Left renal cortex interstitium (tissue), 4 donors: ENCODE data around the gene CCL4. TPM values are rescaled to one million over a fixed set of nuclear protein-coding genes. Genes with fewer than 3 reads are reported as not detected.
"Not testable (repeated sequence)": the region's sequence is repeated elsewhere in the genome, so short reads cannot be mapped to it uniquely, and the experiment has no call there.

Experiments used
- DNase-seq, 4 donors: peaks; one replicate each; pipeline ENCODE4 v3.0.0-alpha.2; 2013; ENCODE audit warnings: low read depth in 4 of 4, low spot score in 2 of 4, missing footprints in 1 of 4
- polyA plus RNA-seq, 4 donors: library from polyadenylated mRNA; unstranded; fragments of 120-200 nt; gene quantifications; one replicate each; pipeline ENCODE4 v1.2.1, GENCODE V29; 2013; ENCODE audit not compliant: insufficient read length in 4 of 4

CCL4 gene
- polyA plus RNA-seq, 4 donors = 0.24 to 4.9 (median 0.57) TPM

DNA sequence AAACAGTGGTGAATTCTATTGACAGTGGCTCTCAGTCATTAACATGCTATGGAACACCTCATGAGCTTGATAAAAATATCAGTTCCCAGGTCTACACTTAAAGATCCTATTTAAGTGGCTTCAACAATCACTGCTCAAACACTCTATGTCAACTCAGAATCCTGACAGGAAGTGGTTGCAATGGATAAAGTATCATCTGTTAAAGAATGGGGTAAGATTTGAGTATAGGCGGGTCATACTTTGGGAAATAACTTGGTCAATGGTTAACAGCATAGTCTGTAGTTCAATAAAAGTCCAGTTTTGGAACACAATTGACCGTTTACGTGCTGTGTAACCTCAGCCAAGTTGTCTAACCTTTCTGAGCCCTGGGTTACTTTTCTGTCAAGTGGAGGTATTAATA, 16.2 kb upstream of the CCL4 start:
- DNase-seq = not testable (repeated sequence)

DNA sequence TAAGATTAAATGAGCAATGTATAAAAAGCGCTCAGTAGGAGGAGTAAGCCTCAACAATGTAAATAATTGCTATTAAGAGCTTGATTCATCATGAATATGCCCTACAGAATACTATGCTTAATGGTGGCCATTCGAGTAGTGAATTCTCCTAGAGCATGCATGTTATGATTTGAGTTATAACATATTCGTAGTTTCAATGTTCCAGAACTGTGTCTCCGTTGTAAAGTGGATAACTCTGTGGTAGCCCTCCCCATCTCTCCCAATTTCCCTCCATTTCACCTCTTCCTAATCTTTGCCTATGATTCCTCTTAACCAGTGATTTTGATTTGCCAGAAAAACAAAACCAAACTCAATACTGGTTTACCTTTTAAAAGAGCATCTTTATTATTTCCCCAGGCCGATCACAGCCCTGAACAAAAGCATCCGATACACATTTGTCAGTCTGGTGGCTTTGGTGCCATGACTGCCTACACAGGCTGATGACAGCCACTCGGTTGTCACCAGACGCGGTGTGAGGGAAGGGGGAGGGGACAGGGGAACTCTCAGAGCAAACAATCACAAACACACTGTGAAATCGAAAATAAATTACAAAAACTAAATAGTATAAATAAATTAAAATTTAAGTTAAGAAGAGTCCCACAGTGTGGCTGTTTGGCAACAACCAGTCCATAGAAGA, 15.6 kb upstream of the CCL4 start:
- not testable (repeated sequence) for DNase-seq

DNA sequence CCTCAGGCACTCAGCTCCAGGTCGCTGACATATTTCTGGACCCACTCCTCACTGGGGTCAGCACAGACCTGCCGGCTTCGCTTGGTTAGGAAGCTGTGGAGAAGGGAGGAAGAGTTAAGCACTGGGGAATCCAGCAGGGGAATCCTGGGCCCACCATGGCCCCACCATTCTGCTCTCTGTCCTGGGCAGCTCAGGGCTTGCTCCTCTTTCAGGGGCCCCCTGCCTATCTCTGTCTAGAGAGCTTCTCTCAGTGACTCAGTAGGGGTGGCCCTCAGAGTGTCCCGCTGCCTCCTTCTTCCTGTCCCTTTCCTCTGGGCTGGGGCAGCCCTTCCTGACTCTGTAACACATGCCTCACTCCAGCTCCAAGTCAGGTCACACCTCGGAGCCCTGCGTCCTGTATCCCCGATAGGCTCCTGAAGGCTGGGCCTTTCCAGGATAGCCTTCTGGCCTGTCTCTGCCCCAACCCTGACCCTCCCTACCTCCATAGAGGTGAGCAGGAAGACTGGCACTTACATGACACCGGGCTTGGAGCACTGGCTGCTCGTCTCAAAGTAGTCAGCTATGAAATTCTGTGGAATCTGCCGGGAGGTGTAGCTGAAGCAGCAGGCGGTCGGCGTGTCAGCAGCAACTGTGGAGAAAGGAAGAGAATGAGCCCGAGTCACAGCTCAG, 14.8 kb upstream of the CCL4 start:
- no peak for DNase-seq

DNA sequence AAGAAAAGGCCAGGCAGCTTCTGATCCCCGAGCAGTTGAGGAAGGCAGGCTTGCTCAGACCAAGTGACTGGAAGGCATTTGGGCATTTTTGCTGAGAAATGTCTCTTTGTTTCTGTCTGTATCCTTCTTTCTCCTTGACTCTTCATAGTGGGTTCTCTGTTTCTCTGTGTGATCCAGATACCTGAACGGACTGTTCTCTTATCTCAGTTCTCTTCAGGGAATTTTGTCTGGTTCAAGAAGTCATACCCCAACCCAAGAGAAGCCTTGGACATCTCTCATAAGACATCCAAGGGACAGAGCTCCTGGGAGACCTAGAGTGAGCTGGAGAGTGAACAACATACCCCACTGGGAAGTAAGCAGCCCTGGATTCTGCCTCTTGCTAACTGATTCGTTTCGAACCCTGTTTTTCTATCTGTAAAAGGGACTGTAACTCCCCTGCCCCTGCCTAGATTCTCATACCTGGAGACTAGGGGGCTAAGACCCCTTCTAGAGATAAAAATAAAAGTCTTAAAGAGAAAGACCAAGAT, 14.2 kb upstream of the CCL4 start:
- DNase-seq = no peak

DNA sequence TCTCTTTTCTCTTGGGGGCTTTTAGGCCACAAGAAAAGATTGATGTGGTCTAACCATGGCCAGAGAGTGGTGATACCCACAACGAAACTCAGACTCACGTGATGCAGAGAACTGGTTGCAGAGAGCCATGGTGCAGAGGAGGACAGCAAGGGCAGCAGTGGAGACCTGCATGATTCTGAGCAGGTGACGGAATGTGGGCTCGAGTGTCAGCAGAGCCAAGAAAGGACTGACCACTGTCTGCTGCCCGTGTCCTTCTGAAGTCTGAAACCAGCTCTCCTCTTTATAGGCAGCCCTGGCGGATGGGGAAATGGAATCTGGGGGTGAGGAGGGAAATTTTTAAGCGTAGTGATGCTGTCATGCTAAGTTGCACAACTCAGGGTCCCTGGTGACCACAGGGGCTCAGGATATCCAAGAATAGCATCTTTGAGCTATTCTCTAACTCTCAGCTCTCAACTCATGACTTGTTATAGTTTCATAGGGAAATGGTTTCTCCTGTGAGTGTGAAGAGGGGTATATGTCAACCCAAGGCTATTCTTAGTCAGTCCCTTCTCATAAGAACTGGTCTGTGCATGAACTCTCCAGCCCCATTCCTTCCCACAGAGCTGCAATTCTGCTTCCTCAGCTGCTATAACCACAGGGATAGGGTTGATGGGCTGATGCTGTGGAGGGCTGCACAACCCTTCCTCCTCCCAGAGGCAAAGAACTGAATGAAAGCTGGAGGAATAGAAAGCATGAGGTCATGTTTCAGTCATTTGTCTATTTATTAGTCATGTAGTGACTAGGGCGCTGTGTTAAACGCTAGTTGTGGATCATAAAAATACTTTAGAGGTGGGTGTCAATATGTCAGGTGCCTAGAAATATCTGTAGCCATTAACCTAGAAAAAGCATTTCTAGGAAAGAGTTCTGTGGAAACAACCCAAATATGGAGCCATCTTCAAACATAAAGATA, 13.5 kb upstream of the CCL4 start, which contains the start of gene CCL3:
Gene CCL3, minus strand, starts transcription at position 256 of the 949 bp plus-strand sequence. Its CDS starts 85 bp downstream, at position 171.
- no peak for DNase-seq

DNA sequence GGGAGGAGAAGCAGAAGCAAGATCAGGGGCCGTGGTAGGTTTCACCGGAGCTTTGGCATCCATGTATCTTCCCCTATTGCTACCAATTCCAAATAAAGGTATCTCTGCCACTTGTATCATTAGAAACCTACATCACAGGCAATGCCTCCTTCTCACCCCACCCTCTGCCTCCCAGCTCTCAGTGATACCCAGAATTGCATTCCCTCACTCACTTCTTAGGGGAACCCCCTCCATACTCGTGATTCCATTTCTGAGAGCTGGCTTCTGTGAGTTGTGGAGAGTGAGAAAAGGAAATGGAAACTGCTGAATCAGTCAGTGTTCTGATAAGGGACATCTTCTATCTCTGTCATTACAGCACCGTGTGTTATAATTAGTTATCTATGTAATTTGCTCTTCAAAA, 11.4 kb upstream of the CCL4 start:
- no peak for DNase-seq

DNA sequence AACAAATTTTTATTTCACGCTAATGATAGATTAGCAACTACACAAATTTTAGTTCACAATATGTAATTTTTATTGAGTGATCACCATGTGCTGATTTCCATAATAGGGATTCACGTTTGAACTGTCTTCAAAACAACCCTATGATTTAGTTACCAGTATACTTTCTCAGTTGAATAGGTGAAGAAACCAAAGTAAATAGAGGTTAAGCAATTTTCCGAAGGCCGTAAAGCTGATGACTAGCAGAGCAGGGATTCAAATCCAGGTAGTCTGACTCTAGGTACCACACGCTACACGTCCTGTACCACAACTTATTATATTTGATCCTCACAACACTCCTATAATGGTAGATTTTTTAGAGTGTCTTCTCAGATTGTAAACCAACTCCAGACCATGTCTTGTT, 10.9 kb upstream of the CCL4 start:
- not testable (repeated sequence) for DNase-seq

DNA sequence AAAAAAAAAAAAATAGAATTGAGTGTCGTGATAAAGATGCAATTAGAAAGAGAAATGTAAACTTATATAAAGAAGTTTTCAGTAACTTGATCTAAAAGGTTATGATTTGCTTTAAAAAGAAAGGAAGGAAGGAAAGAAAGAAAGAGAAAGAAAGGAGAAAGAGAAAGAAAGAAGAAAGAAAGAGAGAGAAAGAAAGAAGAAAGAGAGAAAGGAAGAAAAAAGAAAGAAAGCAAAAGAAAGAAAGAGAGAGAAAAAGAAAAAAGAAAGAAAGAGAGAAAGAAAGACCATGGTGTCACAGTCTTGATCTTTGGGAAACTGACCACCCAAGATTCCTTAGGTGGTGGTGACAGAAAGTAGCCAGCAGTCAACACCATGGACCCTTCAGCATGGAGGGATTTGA, 9.4 kb upstream of the CCL4 start:
- DNase-seq = no peak

DNA sequence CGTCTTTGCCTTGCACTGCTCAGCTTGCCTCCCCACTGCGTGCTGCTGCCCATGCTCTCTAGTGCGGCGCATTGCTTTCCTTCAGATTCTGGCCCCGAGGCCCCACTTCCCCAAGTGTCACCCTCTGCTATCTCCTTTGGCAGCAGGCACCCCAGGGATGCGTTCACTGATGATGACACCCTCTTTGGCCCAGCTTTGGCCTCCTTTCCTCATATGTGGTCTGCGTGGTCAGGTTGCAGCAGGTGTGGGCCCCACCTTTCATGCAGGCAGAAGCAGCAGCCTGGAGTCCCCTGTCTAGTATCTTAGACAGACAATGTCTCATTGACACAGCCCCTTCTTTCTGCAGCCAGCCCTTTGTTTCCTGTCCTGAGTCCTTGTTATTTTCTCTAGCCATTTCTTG, 8.9 kb upstream of the CCL4 start:
- no peak for DNase-seq

DNA sequence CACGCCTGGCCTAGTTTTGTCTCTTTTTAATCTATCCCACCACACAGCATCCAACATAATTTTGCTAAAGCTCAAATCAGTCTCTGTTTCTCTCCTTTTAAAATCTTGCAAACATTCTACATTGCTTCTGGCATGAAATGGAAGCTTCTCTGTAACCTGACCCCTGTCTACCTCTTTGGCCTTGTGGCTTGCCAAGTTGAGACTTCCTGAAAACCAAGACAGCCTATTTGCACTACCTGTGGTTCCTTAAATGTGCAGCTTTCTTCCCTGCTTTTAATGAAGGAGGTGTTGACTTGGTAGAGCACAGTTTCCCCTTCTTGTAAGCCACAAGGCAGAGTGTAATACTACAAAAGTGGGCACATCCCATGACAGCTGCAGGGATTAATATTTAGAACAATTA, 7.6 kb upstream of the CCL4 start:
- DNase-seq = no peak

DNA sequence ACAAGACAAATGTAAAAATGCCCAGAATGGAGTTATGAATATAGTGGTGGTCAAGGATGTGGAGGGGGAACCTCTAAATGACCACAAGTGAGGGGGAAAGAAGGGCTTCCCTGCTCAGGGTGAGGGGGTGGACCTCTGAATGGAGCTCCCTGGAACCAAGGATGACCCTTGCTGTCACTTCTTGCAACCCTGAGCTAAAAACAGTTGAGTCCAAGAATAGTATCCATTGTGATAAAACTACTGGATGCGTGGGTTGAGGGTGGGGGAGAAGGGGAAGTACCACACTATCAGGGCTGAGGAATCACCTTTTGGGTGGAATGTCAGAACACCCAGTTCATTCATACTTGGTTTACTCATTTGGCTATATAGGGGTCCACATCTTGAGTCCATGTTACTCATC, 4.6 kb upstream of the CCL4 start:
- DNase-seq = not testable (repeated sequence)

DNA sequence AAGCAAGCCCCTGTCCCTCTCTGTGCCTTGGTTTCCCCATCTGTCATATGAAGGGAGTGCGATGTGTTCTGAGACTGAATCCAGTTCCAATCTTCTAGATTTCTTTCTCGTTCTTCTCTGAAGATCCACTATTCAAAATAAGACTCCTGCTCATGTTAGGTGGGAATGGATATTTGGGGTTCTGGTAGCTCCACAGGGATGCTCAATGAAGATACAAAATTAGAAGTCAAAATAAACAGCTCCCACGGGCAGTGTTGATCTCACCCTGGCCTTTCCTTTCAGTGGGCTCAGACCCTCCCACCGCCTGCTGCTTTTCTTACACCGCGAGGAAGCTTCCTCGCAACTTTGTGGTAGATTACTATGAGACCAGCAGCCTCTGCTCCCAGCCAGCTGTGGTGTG, 619 bp downstream of the CCL4 start:
- not testable (repeated sequence) for DNase-seq

DNA sequence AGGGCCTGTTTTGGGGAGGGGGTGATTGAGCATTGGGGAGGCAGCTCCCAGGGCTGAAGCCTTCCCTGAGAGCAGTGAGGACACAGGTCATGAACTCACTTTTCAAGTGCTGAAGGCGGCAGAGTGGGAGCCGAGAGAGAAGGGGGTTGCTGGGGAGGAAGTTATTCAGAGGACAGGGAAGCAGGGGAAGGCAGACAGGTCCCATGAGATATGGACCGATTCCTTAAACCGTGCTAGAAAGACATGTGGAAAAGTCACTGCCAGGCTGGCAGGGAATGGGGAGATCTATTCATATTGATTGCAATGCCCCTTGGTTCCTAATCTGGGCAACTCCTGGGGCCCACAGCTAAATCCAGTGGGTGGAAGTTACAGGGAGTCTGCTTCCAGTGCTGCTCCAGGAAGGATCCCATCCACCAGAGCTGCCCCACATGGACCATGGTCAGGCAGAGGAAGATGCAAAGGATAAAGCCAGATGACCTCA, 1.1 kb downstream of the CCL4 start:
- no peak for DNase-seq

DNA sequence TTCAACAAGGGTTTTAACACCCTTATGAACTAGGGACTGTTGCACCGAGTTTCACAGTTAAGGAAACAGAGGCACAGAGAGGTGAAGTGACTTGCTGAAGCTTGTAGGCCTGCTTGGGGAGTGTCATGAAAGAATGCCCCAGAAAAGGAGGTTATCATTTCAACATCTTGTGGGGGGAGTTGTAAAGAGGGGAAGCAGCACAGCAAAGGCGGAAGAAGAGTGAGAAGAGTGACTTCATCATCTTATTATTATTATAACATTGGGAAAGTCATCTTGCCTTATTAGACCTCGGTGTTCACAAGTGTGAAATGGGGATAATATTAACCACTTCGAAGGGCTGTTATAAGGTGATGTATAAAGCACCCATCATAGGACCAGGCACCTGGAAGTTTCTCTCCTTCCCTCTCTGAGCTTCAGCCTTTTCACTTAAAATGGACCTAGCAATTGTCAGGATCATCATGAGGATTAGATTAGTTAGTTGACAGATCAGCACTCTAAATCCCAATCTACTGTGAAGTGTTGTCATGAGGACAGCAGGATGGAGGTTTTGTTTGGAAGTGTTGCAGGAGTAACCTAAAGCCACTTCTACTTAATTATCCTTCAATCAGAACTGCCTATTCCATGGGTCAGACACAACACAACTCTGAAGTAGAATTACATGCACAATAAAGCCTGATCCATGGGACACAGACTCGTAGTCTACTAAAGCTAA, 2.3 kb downstream of the CCL4 start:
- DNase-seq = no peak

DNA sequence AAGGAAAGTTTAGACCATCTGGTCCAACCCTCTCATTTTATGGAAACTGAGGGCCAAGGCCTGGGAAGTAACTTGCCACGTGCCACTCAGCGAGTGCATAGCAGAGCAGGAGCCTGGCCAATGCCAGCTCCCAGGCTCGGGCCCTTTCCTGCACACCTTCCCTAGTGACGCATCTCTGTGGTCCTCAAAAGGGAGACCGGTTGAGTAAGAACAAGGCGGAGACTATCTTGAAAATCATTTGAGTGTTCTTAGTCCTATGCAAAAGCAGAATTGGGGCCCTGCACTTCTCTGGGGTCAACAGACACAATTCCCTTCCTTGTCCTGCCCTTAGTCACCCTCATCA, 2.8 kb downstream of the CCL4 start:
- DNase-seq = no peak

DNA sequence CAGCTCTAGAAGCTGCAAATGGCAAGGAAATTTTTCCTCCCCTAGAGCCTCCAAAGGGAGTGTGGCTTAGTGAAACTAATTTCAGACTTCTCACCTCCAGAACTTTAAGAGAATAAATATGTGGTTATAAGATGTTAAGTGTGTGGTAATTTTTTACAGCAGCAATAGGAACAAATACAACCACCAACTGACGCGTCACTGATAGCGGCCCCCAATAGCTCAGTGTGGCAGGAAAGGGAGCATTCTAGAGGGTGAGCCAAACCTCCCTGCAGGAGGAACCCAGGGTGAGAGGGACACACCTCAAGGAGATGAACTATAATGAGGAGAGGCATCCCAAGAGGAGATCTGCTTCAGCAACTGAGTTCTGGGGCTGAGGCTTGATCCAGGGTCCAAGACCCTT, 4.0 kb downstream of the CCL4 start:
- DNase-seq = no peak

DNA sequence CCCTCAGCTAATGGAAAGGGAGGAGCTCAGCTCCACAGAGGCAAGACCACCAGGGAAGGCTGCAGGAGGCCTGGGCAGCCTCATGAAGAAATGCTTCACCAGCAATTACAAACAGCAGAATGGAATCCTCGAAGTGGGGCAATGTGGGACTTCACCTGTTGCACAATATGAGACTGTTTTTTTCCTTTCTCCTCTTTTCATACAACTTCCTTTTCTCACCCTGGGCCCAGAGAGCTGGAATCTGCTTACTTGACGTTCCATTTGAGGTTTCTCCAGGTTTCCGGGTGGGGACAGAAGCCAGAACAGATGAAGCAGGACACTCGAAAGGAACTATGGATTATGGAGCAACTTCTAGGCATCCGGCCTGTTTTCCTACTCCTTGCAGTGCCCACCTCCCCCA, 4.6 kb downstream of the CCL4 start:
- DNase-seq = not testable (repeated sequence)

DNA sequence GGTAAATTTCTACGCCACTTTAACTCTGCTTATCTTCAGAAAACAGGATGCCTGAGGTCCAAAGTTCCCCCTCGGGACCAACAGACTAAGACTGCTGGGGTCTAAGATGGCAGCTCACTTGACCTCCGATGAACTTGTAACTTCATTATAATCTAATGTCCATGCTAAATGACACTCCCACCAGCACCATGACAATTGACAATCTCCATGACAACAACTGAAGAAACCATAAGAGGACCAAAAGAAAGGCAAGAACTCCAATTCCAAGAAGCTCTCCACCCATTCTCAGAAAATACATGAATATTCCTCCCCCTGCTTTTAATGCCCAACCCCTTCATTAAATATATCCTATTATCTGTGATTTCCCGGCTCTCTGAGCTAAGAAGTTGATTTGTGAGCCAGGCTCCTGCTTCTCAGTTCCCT, 7.5 kb downstream of the CCL4 start:
- DNase-seq = no peak

DNA sequence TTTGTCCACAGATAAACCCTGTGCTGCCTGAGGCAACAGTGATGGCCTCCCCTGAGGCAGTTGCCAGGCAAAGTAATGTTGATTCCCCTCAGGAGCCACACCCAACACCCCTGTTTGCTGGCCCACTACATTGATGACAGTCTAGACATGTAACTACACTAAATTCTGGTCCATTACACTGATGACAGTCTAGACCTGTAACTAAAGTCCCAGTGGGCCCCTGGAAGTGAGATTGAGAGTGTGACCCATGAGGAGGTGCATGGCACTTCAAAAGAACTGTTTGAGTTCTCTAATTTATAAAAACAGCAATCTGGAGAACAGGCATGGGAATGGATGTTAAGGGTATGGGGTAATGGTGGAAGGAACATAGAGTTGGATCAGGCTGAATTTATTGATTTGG, 8.9 kb downstream of the CCL4 start:
- DNase-seq = no peak

DNA sequence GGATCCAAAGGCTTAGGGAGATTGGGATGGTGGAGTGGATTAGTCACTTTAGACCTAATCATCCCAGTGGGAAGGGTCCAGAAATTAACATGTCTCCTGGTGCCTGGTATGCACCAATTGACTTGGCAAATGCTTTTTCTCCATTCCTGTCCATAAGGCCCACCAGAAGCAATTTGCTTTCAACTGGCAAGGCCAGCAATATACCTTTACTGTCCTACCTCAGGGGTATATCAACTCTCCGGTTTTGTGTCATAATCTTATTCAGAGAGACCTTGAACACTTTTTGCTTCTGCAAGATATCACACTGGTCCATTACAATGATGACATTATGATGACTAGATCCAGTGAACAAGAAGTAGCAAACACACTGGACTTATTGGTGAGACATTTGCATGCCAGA, 9.5 kb downstream of the CCL4 start:
- not testable (repeated sequence) for DNase-seq
